ENCODE measurements around the gene ZNF496. TPM values are rescaled to one million over a fixed set of nuclear protein-coding genes. Genes with fewer than 3 reads are reported as not detected.

Gene ZNF496
- total RNA-seq, 1 experiment from 2014 or later: 66.5 TPM

GRCh38 chr1:247298124-247298481 is 33.6 kb downstream of the ZNF496 start:
- peaks cover 38 to 55% (median 48%) of the 10 kb centered on the region in 3 experiments for H3K36me3 Mint-ChIP-seq (ENCODE audit: insufficient read depth in 1 of 3, low read depth in 3 of 3)
- Histone ChIP-seq H3K14ac (ENCODE audit: insufficient read depth, low read length) (no peak overlapping the region), H4K20me1 (ENCODE audit: control insufficient read depth, insufficient read depth, insufficient read length) (no peaks in the 10 kb centered on the region), H3K4ac (ENCODE audit: low read depth, low read length) (no peak overlapping the region), H3K18ac (ENCODE audit: insufficient read length, low read depth, low read length) (no peak overlapping the region), H2BK15ac (ENCODE audit: low read depth, low read length) (no peak overlapping the region), H3K79me2 (ENCODE audit: insufficient read depth, low read length) (no peaks in the 10 kb centered on the region), H3K23ac (ENCODE audit: insufficient read length, low read depth, low read length) (no peak overlapping the region), H3K27ac (ENCODE audit: insufficient read length, low read depth, low read length) (no peak overlapping the region), H2AFZ (ENCODE audit: low read length) (no peak overlapping the region), H2AK5ac (ENCODE audit: insufficient read length, low read length) (no peak overlapping the region), H3K23me2 (ENCODE audit: insufficient read length, low read depth, low read length, poor library complexity, severe bottlenecking) (no peaks in the 10 kb centered on the region), H3K9me3 (ENCODE audit: control insufficient read depth, low read depth, low read length) (no peaks in the 10 kb centered on the region), H2BK120ac (ENCODE audit: low read depth, low read length, poor library complexity, severe bottlenecking) (no peak overlapping the region), H2BK5ac (ENCODE audit: insufficient read length, low read length) (no peak overlapping the region), H3K56ac (ENCODE audit: insufficient read length, low read depth, low read length) (no peak overlapping the region), H4K91ac (ENCODE audit: insufficient read length, low read depth, low read length) (no peak overlapping the region), H3K27me3 (ENCODE audit: insufficient read depth, low read length) (no peaks in the 10 kb centered on the region), H3T11ph (ENCODE audit: low read length) (no peak overlapping the region), H3K79me1 (ENCODE audit: insufficient read depth, low read depth, low read length, poor library complexity, severe bottlenecking) (no peaks in the 10 kb centered on the region), H3K4me1 (ENCODE audit: insufficient read depth, low read length) (peaks cover 40% of the 10 kb centered on the region), H2BK20ac (ENCODE audit: low read depth, low read length, poor library complexity, severe bottlenecking) (no peak overlapping the region), H3K4me2 (ENCODE audit: insufficient read depth, insufficient read length, low read length) (no peak overlapping the region), H4K5ac (ENCODE audit: insufficient read length, low read depth, low read length) (no peak overlapping the region), H4K8ac (replicated peaks; ENCODE audit: insufficient read length, low read depth, low read length) (no peak overlapping the region), H3K9ac (ENCODE audit: extremely low read depth, insufficient read length, low read length) (no peak overlapping the region), H2BK12ac (ENCODE audit: insufficient read length, low read depth, low read length) (no peak overlapping the region)
- no peak for TF ChIP-seq CTCF (conservative IDR thresholded peaks at IDR 0.05)
- no peak overlapping the region; a peak in 1 of 5 replicates for H3K4me3 Mint-ChIP-seq
- whole genome bisulfite sequencing (ENCODE audit: extremely low coverage, insufficient read length, low lambda C conversion rate): no CpG with 5 or more reads among the region's 6 CpGs
- no peak for DNase-seq
- H3K4me1 Mint-ChIP-seq: peaks cover 65 to 66% of the 10 kb centered on the region in 2 experiments
- no peaks in the 10 kb centered on the region; a peak in 1 of 5 replicates for H3K9me3 Mint-ChIP-seq
- no peaks in the 10 kb centered on the region; the same call in 1 of the 2 replicates for H3K27me3 Mint-ChIP-seq (ENCODE audit: low read depth)
- H3K27ac Mint-ChIP-seq: peak overlapping the region; percentile 41 to 88 (median 69); a peak in 4 of 7 replicates

Data from H9 (cell line).